GM12878 (cell line): Measurements from ENCODE around the gene SYK. TPM values are rescaled to one million over a fixed set of nuclear protein-coding genes. Genes with fewer than 3 reads are reported as not detected.

Experiments
- ATAC-seq: fragments of 200-7000 bp; cut with Tn5 transposase; 3 replicates; pipeline ENCODE4 v1.9.1; 2020; ENCODE audit warnings: mild to moderate bottlenecking, moderate library complexity
- BruUV-seq: library from RNA; stranded (reverse); fragments of 400-500 nt; replicated peaks from 2 replicates; lab custom pipeline; 2021; lab: Mats Ljungman, UMichigan
- CTCF ChIA-PET: fragments of 300-600 bp; sonication (Branson Sonifier 250); formaldehyde crosslinking; extraction: SDS; loops from one replicate; lab custom pipeline; 2021; ENCODE audit warnings: inconsistent platforms; lab: Yijun Ruan, JAX
- POLR2A ChIA-PET: fragments of 350-600 bp; formaldehyde crosslinking; extraction: SDS; loops from one replicate; lab custom pipeline; 2021; ENCODE audit warnings: inconsistent platforms; lab: Charles Lee
- RAD21 ChIA-PET: fragments of 300-600 bp; sonication (Branson Sonifier 250); formaldehyde crosslinking; loops from one replicate; lab custom pipeline; 2023; ENCODE audit warnings: antibody characterized with exemption; ENCODE audit not compliant: unreplicated experiment; lab: Charles Lee
- SMC1A ChIA-PET: fragments of 300-600 bp; sonication (Branson Sonifier 250); formaldehyde crosslinking; loops from one replicate; lab custom pipeline; 2023; ENCODE audit not compliant: unreplicated experiment, uncharacterized antibody; lab: Charles Lee
- DNase-seq: peaks from one replicate; pipeline ENCODE4 v3.0.0-alpha.2; 2011; ENCODE audit warnings: low read depth, low spot score
- FAIRE-seq: peaks from 3 replicates; lab custom pipeline; 2011; peaks lifted over from hg19 to GRCh38; lab: Jason Lieb, UNC
- H2AFZ ChIP-seq: 2 replicates; pipeline ENCODE4 v1.6.0; 2011; ENCODE audit warnings: low read depth, low read length, control low read depth; ENCODE audit not compliant: control insufficient read depth
- H3K27ac ChIP-seq: 2 replicates; pipeline ENCODE4 v1.5.1; 2011; ENCODE audit warnings: control low read depth; ENCODE audit not compliant: control insufficient read depth, insufficient read depth
- H3K27me3 ChIP-seq, 2 experiments: replicated peaks in 1 of 2; 2 replicates each; pipeline versions ENCODE4 v1.6.0 to v1.6.1; 2011; ENCODE audit warnings: low read length in 1 of 2; ENCODE audit not compliant: control insufficient read depth in 2 of 2, insufficient read depth in 2 of 2
- H3K36me3 ChIP-seq, 2 experiments: 2 replicates each; pipeline ENCODE4 v1.5.1; 2011; ENCODE audit warnings: low read length in 1 of 2; ENCODE audit not compliant: control insufficient read depth in 2 of 2, insufficient read depth in 2 of 2
- H3K4me1 ChIP-seq: 2 replicates; pipeline ENCODE4 v1.6.1; 2011; ENCODE audit warnings: mild to moderate bottlenecking, low read length, moderate library complexity, mixed read lengths; ENCODE audit not compliant: control insufficient read depth, insufficient read depth
- H3K4me2 ChIP-seq: 2 replicates; pipeline ENCODE4 v1.6.0; 2011; ENCODE audit warnings: control low read depth; ENCODE audit not compliant: control insufficient read depth, insufficient read depth
- H3K4me3 ChIP-seq: fragments of 200-600 bp; sonication (generic); 2 replicates; pipeline ENCODE4 v1.5.1; 2016
- H3K79me2 ChIP-seq: 2 replicates; pipeline ENCODE4 v1.6.0; 2011; ENCODE audit warnings: low read length; ENCODE audit not compliant: control insufficient read depth, insufficient read depth
- H3K9ac ChIP-seq: 2 replicates; pipeline ENCODE4 v1.8.0; 2011; ENCODE audit warnings: low read length, control low read depth, mixed read lengths; ENCODE audit not compliant: control insufficient read depth, insufficient read depth
- H3K9me3 ChIP-seq: replicated peaks from 3 replicates; pipeline ENCODE4 v1.5.1; 2011; ENCODE audit warnings: mild to moderate bottlenecking, low read length; ENCODE audit not compliant: control insufficient read depth, insufficient read depth
- H4K20me1 ChIP-seq: 2 replicates; pipeline ENCODE4 v1.6.0; 2011; ENCODE audit not compliant: control insufficient read depth, insufficient read depth
- FOS ChIP-seq: IDR thresholded peaks from 3 replicates; pipeline ENCODE4 v1.6.1; 2011; ENCODE audit warnings: borderline replicate concordance; ENCODE audit not compliant: insufficient read length; ENCODE audit errors: extremely low read depth
- FOXK2 ChIP-seq: fragments of 450-650 bp; IDR thresholded peaks from 2 replicates; pipeline ENCODE4 v1.6.1; 2017; ENCODE audit warnings: mild to moderate bottlenecking, moderate library complexity
- MLLT1 ChIP-seq: fragments of 450-650 bp; IDR thresholded peaks from 2 replicates; pipeline ENCODE4 v1.6.1; 2016; ENCODE audit warnings: mild to moderate bottlenecking
- PAX8 ChIP-seq: fragments of 450-650 bp; IDR thresholded peaks from 2 replicates; pipeline ENCODE4 v1.6.1; 2017; ENCODE audit warnings: mild to moderate bottlenecking, moderate library complexity
- YY1 ChIP-seq: IDR thresholded peaks from 2 replicates; pipeline ENCODE4 v1.6.1; 2011; ENCODE audit warnings: low read depth, mild to moderate bottlenecking, low read length
- WGBS: methylation state at CpG from one replicate; pipeline ENCODE4 v1.1.6; 2016; ENCODE audit warnings: low lambda C conversion rate; ENCODE audit not compliant: insufficient replicate concordance, insufficient coverage; ENCODE audit errors: missing lambda C conversion rate; 5-methylcytosine and 5-hydroxymethylcytosine counted together
- in situ Hi-C: fragments of 300-500 bp; cut with MboI; formaldehyde crosslinking; loops from 9 replicates; pipeline ENCODE4 v1.14.3; 2018; ENCODE audit warnings: mixed read lengths
- intact Hi-C: fragments of 100-400 bp; cut with micrococcal nuclease; formaldehyde crosslinking; loops from one replicate; pipeline ENCODE4 v1.14.2; 2022; ENCODE audit not compliant: unreplicated experiment
- polyA plus RNA-seq, 11 experiments: library from polyadenylated mRNA; depleted of rRNA in 4 of 11; unstranded in 6 of 11; stranded (reverse) in 5 of 11; fragments of >200 nt; fragmentation: Nextera tagmentation in 4 of 11; fragmentation: Illumina TruSeq in 1 of 11; extraction: Ambion mirVana in 4 of 11; extraction: Trizol in 1 of 11; gene quantifications; 1 replicate in 1 of 11; 2 replicates in 10 of 11; pipeline versions ENCODE4 v1.2.1 to v1.2.3, GENCODE V29; 2011 to 2016; ENCODE audit warnings: inconsistent platforms in 2 of 11, missing spikeins in 2 of 11, low read depth in 1 of 11
- total RNA-seq, 4 experiments: library from RNA; depleted of rRNA in 3 of 4; stranded (reverse); fragments of >200 nt in 3 of 4; fragmentation: Illumina TruSeq in 1 of 4; extraction: Trizol in 1 of 4; gene quantifications; 2 replicates each; pipeline versions ENCODE4 v1.2.1 to v1.2.3, GENCODE V29; 2013 to 2021

SYK gene
- total and polyA plus RNA-seq, 10 of the 15 experiments (the other 5 are each of a cell fraction or from before 2014, with no cell fraction given) = 6.5 to 135 (median 68.8) TPM

DNA sequence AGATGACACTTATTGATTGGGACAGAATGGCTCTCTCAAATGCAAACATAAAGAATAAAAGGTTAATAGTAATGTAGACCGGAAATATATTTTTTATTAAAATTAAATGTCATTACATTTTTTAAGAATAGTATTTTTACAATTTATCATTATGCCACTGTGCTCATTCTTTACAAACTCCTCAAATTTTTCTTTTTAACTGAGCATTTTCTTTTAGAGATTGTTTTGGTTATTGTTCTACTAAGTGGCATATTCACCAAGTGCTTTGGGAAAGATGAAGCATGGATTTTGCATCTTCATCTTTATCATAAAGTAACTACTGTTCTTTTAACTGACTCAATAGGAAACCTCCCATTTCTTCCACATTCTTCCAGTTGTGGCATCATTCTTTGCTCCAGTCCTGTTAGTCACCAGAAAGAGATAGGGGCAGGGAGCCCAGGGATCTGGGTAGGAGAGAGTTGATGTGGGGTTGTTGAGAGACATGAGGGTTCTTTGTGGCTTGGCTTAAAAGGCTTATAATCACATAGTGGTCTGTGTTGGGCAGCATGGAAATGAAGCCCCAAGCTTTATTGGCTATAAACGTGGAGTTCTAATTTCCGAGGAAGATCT, 69.8 kb downstream of the SYK start:
- ATAC-seq = no peak
- peaks cover 0 to 16% of the 10 kb centered on the region in 2 experiments; a peak in 3 of 4 replicates for H3K36me3 ChIP-seq
- no peaks in the 10 kb centered on the region for H4K20me1 ChIP-seq
- intact Hi-C loops = loop anchor here (1.0 to 5.0 kb wide), 4 partner anchors 97 to 729 kb away; no protein-coding TSS in a partner anchor
- no peak overlapping the region for H3K4me3 ChIP-seq
- H3K27ac ChIP-seq = no peak overlapping the region
- DNase-seq = no peak
- 39% methylated on average over 3 of the region's 3 CpGs for WGBS
- POLR2A ChIA-PET = no interaction called here
- SMC1A ChIA-PET = interaction anchor here (1.0 to 1.8 kb wide), 3 partner anchors 10 to 728 kb away, joined by 3 to 5 read pairs (median 4); no protein-coding TSS in a partner anchor
- FAIRE-seq = no peak
- H2AFZ ChIP-seq = no peak overlapping the region
- RAD21 ChIA-PET = interaction anchor here (1.0 to 2.2 kb wide), 2 partner anchors 115 to 553 kb away, joined by 5 to 12 read pairs; no protein-coding TSS in a partner anchor
- H3K4me1 ChIP-seq = no peaks in the 10 kb centered on the region
- CTCF ChIA-PET = interaction anchor here (0.6 to 2.6 kb wide), 11 partner anchors 10 to 1293 kb away, joined by 3 to 16 read pairs (median 6); no protein-coding TSS in a partner anchor
- in situ Hi-C loops = loop anchor here (5.0 to 25.0 kb wide), 2 partner anchors 644 to 1284 kb away; no protein-coding TSS in a partner anchor
- H3K79me2 ChIP-seq = no peaks in the 10 kb centered on the region
- no peak overlapping the region for H3K9ac ChIP-seq
- no peak for TF ChIP-seq FOS
- TF ChIP-seq PAX8 = no peak
- TF ChIP-seq FOXK2 = no peak
- TF ChIP-seq YY1 = no peak
- no peak for TF ChIP-seq MLLT1
- TF ChIP-seq, all 136 proteins: peak for 0
- BruUV-seq = no TSS peak
- no peak overlapping the region for H3K4me2 ChIP-seq
- H3K9me3 ChIP-seq = no peaks in the 10 kb centered on the region
- no peaks in the 10 kb centered on the region for H3K27me3 ChIP-seq
